WTC11 (cell line): ENCODE results near the gene TOGARAM2.

ENCODE experiments used
- ATF2 ChIP-seq: sonication (generic); formaldehyde crosslinking; IDR thresholded peaks from 2 replicates; pipeline ENCODE4 v1.8.1; 2022; ENCODE audit warnings: low read depth, missing genetic modification reagents, borderline replicate concordance
- CREB1 ChIP-seq: sonication (generic); formaldehyde crosslinking; IDR thresholded peaks from 2 replicates; pipeline ENCODE4 v1.8.0; 2023; ENCODE audit warnings: mild to moderate bottlenecking, missing genetic modification reagents
- CREM ChIP-seq: sonication (generic); formaldehyde crosslinking; IDR thresholded peaks from 2 replicates; pipeline ENCODE4 v1.8.1; 2022; ENCODE audit warnings: mild to moderate bottlenecking, missing genetic modification reagents, moderate library complexity
- CTCF ChIP-seq: fragments of 200-600 bp; IDR thresholded peaks from 2 replicates; pipeline ENCODE4 v1.8.0; 2022; ENCODE audit warnings: antibody characterized with exemption
- ELF4 ChIP-seq: sonication (generic); formaldehyde crosslinking; IDR thresholded peaks from 2 replicates; pipeline ENCODE4 v1.8.1; 2022; ENCODE audit warnings: low read depth, mild to moderate bottlenecking, moderate library complexity, missing genetic modification reagents
- HMGXB4 ChIP-seq: sonication (generic); formaldehyde crosslinking; IDR thresholded peaks from 2 replicates; pipeline ENCODE4 v1.8.1; 2023; ENCODE audit warnings: mild to moderate bottlenecking, moderate library complexity, missing genetic modification reagents
- IRF2 ChIP-seq: sonication (generic); formaldehyde crosslinking; IDR thresholded peaks from 2 replicates; pipeline ENCODE4 v1.8.0; 2022; ENCODE audit warnings: low read depth, missing genetic modification reagents, borderline replicate concordance
- MAX ChIP-seq: sonication (generic); formaldehyde crosslinking; IDR thresholded peaks from 2 replicates; pipeline ENCODE4 v1.8.0; 2022; ENCODE audit warnings: mild to moderate bottlenecking, missing genetic modification reagents
- MXD4 ChIP-seq: fragments of 250-450 bp; sonication (Bioruptor Pico); IDR thresholded peaks from 2 replicates; pipeline ENCODE4 v1.8.0; 2021; ENCODE audit warnings: mild to moderate bottlenecking, moderate library complexity, borderline replicate concordance
- RELA ChIP-seq: sonication (generic); formaldehyde crosslinking; IDR thresholded peaks from 2 replicates; pipeline ENCODE4 v1.8.1; 2022; ENCODE audit warnings: missing genetic modification reagents, mild to moderate bottlenecking, borderline replicate concordance
- SMAD3 ChIP-seq: sonication (generic); formaldehyde crosslinking; IDR thresholded peaks from 2 replicates; pipeline ENCODE4 v1.8.0; 2022; ENCODE audit warnings: missing genetic modification reagents, mild to moderate bottlenecking, borderline replicate concordance
- ZBTB43 ChIP-seq: sonication (generic); formaldehyde crosslinking; IDR thresholded peaks from 2 replicates; pipeline ENCODE4 v1.8.1; 2023; ENCODE audit warnings: mild to moderate bottlenecking, missing genetic modification reagents
- ZNF121 ChIP-seq: sonication (generic); formaldehyde crosslinking; IDR thresholded peaks from 2 replicates; pipeline ENCODE4 v1.8.0; 2023; ENCODE audit warnings: missing genetic modification reagents
- ZNF512 ChIP-seq: sonication (generic); formaldehyde crosslinking; IDR thresholded peaks from 2 replicates; pipeline ENCODE4 v1.8.1; 2022; ENCODE audit warnings: missing genetic modification reagents, borderline replicate concordance

GRCh38 chr2:29009711-29010677 lies 28.9 kb downstream of the TOGARAM2 start:
- no peak for TF ChIP-seq CTCF
- no peak for TF ChIP-seq CREM (CRISPR knock-in tag)
- no peak for TF ChIP-seq CREB1 (CRISPR knock-in tag)
- no peak for TF ChIP-seq ZNF121 (CRISPR knock-in tag)
- no peak for TF ChIP-seq MAX (CRISPR knock-in tag)
- no peak for TF ChIP-seq MXD4 (CRISPR knock-in tag)
- no peak for TF ChIP-seq ZBTB43 (CRISPR knock-in tag)
- TF ChIP-seq RELA (CRISPR knock-in tag), result no peak
- no peak for TF ChIP-seq SMAD3
- no peak for TF ChIP-seq ATF2 (CRISPR knock-in tag)
- no peak for TF ChIP-seq ZNF512 (CRISPR knock-in tag)
- no peak for TF ChIP-seq ELF4 (CRISPR knock-in tag)
- TF ChIP-seq HMGXB4, result no peak
- no peak for TF ChIP-seq IRF2 (CRISPR knock-in tag)
